BJ (cell line): Measurements from ENCODE around the gene PFKP. TPM values are rescaled to one million over a fixed set of nuclear protein-coding genes. Genes with fewer than 3 reads are reported as not detected.

Experiments used
- CTCF ChIA-PET: fragments of 350-600 bp; formaldehyde crosslinking; extraction: SDS; loops from one replicate; lab custom pipeline; 2021; ENCODE audit warnings: antibody characterized with exemption, inconsistent platforms; lab: Yijun Ruan, JAX
- POLR2A ChIA-PET: fragments of 300-600 bp; sonication (Branson Sonifier 250); formaldehyde crosslinking; extraction: SDS; loops from one replicate; lab custom pipeline; 2021; ENCODE audit warnings: antibody characterized with exemption; lab: Charles Lee
- DNase-seq: peaks from one replicate; pipeline ENCODE4 v3.0.0-alpha.2; 2011; ENCODE audit warnings: low read depth
- H3K27me3 ChIP-seq: 2 replicates; pipeline ENCODE4 v1.6.0; 2011; ENCODE audit warnings: low read length; ENCODE audit not compliant: control insufficient read depth, insufficient read depth
- H3K36me3 ChIP-seq: 2 replicates; pipeline ENCODE4 v1.5.1; 2011; ENCODE audit warnings: low read length; ENCODE audit not compliant: control insufficient read depth, insufficient read depth
- H3K4me3 ChIP-seq: 2 replicates; pipeline ENCODE4 v1.5.1; 2011; ENCODE audit warnings: low read depth, mild to moderate bottlenecking, control low read depth, low read length
- polyA plus RNA-seq: library from polyadenylated mRNA; depleted of rRNA; stranded (reverse); fragments of >200 nt; gene quantifications from 2 replicates; pipeline ENCODE4 v1.2.3, GENCODE V29; 2011
- TF ChIP-seq, protein P1 (sequence below): IDR thresholded peaks from 2 replicates; pipeline ENCODE4 v1.5.1; 2011; ENCODE audit warnings: low read depth, mild to moderate bottlenecking, control low read depth, inconsistent platforms, low read length, moderate library complexity; ENCODE audit not compliant: insufficient read depth

The PFKP gene
- polyA plus RNA-seq, 1 experiment: 138 TPM

DNA sequence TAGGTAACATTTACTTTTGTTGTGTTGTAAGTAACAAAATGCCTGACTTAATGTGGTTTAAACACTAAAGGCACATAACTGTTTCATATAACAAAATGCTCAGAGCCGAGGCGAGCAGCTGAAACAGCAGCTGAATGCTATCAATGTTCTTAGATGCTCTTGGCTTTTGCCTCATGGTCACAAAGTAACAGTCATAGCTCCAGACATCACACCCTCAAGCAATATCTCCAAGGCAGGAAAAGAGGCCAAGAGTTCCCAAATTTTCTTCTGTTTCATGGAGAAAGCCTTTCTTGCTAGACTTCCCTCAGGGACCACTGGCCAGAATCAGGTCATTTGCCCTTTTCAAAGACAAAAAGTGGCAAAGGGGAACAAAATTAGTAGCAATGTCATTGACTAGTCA, 43.5 kb upstream of the PFKP start:
- no peaks in the 10 kb centered on the region for H3K36me3 ChIP-seq
- H3K4me3 ChIP-seq: no peak overlapping the region
- DNase-seq: no peak
- CTCF ChIA-PET: interaction anchor here (3.0 kb wide), 1 partner anchor 20 kb away, joined by 12 read pairs; no protein-coding TSS in a partner anchor
- POLR2A ChIA-PET: no interaction called here
- H3K27me3 ChIP-seq: peaks cover 4% of the 10 kb centered on the region
- TF ChIP-seq, protein P1, sequence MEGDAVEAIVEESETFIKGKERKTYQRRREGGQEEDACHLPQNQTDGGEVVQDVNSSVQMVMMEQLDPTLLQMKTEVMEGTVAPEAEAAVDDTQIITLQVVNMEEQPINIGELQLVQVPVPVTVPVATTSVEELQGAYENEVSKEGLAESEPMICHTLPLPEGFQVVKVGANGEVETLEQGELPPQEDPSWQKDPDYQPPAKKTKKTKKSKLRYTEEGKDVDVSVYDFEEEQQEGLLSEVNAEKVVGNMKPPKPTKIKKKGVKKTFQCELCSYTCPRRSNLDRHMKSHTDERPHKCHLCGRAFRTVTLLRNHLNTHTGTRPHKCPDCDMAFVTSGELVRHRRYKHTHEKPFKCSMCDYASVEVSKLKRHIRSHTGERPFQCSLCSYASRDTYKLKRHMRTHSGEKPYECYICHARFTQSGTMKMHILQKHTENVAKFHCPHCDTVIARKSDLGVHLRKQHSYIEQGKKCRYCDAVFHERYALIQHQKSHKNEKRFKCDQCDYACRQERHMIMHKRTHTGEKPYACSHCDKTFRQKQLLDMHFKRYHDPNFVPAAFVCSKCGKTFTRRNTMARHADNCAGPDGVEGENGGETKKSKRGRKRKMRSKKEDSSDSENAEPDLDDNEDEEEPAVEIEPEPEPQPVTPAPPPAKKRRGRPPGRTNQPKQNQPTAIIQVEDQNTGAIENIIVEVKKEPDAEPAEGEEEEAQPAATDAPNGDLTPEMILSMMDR: no peak

DNA sequence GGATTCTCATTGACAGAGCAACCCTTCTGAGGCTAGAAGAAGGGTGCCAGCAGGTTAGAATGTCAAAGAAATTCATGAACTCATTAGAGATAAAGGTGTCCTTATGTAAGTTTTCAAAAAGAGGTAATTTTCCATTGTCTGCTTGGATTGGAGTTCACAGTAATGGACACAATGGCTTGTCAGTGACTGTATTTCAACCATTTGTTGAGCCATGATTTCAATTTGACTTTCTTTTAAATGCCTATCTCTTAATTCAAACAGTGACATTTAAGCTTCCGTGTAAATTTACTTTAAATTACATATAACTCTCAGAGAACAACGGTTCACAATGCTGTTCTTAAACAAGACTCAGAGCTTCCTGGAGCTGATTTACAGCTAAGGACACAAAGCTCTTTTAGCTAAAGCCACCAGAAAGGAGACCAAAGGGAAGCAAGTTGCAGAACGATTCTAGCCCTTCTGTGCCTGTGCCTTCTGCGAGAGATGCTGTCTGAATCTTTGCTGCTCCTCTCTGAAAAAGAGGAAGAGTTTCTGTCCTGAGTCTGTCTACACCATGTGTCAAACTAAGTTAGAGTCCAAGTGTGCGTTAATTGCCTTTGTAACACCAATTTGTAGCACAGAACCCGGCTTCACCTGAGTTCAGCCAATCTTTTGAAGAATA, 42.2 kb upstream of the PFKP start:
- Histone ChIP-seq H3K36me3 (no peaks in the 10 kb centered on the region), H3K27me3 (peaks cover 5% of the 10 kb centered on the region), H3K4me3 (no peak overlapping the region)
- TF ChIP-seq, protein P1: no peak
- DNase-seq: no peak
- POLR2A ChIA-PET: no interaction called here
- CTCF ChIA-PET: no interaction called here

DNA sequence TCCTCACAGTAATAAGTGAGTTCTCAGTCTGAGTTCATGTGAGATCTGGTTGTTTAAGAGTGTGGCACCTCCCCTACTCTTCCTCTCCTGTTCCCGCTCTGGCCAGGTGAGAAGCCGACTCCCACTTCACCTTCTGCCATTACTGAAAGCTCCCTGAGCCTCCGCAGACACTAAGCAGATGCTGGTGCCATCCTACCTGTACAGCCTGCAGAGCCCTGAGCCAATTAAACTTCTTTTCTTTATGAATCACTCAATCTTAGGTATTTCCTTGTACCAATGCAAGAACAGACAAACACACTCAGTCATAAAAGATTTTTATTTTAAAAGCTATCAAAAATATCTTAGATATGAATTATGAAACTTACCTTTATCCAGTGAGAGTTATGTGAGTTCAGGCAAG, 39.5 kb upstream of the PFKP start:
- ChIA-PET POLR2A (no interaction called here), CTCF (interaction anchor here (1.4 kb wide), 1 partner anchor 15 kb away, joined by 5 read pairs; no protein-coding TSS in a partner anchor)
- peaks cover 5% of the 10 kb centered on the region for H3K27me3 ChIP-seq

DNA sequence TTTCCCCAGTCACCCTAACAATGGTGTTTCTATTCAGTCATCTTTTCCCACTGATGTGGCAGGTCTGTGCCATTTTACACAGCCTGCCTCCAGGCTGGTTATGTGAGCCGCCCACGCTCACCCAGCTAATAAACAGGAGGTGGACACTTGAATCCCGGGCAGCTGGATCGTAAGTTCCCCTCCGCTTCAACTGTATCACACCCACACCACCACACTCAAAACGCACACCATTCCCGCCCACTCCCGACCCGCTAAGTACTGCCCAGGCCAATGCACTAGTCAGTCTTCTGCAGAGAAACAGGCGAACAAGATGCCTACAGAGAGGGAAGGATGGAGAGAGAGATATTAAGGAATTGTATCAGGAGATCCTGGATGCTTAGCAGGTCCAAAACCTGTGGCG, 38.9 kb upstream of the PFKP start:
- CTCF ChIA-PET: no interaction called here
- Histone ChIP-seq H3K36me3 (no peaks in the 10 kb centered on the region), H3K27me3 (peaks cover 5% of the 10 kb centered on the region), H3K4me3 (no peak overlapping the region)
- POLR2A ChIA-PET: no interaction called here
- TF ChIP-seq, protein P1: no peak
- DNase-seq: no peak

More for the DNA sequence above, 39.5 kb upstream of the PFKP start:
- TF ChIP-seq, protein P1: no peak
- no peak overlapping the region for H3K4me3 ChIP-seq
- H3K36me3 ChIP-seq: no peaks in the 10 kb centered on the region
- DNase-seq: no peak

DNA sequence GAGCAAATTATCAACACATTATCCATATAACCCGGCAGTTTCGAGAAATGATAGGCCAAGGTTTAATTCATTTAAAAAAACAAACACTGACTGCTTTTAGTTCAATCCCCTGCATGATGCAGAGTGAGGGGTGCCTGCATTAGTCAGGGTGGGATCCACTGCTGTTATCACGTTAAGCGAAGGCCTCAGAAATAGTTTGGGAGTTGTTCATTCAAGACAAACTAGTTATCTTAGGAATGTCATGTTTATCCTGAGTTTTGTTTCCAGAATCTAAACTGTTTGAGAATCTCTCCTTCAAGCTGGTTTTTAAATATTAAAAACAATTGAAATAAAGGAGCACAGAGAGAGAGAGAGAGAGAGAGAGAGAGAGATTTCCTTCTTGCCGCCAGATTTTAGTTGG, 36.6 kb upstream of the PFKP start:
- no peak for DNase-seq
- TF ChIP-seq, protein P1: no peak
- Histone ChIP-seq H3K36me3 (no peaks in the 10 kb centered on the region), H3K4me3 (no peak overlapping the region), H3K27me3 (peaks cover 5% of the 10 kb centered on the region)
- ChIA-PET CTCF (interaction anchor here (1.0 to 4.5 kb wide), 3 partner anchors 13 to 103 kb away, joined by 3 to 24 read pairs (median 5); no protein-coding TSS in a partner anchor), POLR2A (no interaction called here)
